Loucy (cell line): Measurements from ENCODE around the gene THSD7A.
A peak's percentile ranks its signal among the peaks of the same experiment; 100 is the strongest.

Experiments used
- H2AFZ ChIP-seq: fragments of 200-600 bp; sonication (generic); 2 replicates; pipeline ENCODE4 v1.6.0; 2016; ENCODE audit warnings: antibody characterized with exemption, mild to moderate bottlenecking, low read length, moderate library complexity
- H3F3A ChIP-seq: fragments of 200-600 bp; 2 replicates; pipeline ENCODE4 v1.6.0; 2016; ENCODE audit warnings: antibody characterized with exemption, low read depth, mild to moderate bottlenecking
- H3K27me3 ChIP-seq: fragments of 200-600 bp; sonication (generic); 2 replicates; pipeline ENCODE4 v1.6.1; 2014; ENCODE audit warnings: low read length, mild to moderate bottlenecking; ENCODE audit not compliant: insufficient read depth, poor library complexity, severe bottlenecking
- H3K36me3 ChIP-seq: fragments of 200-600 bp; sonication (generic); 2 replicates; pipeline ENCODE4 v1.6.1; 2016; ENCODE audit warnings: low read length; ENCODE audit not compliant: insufficient read depth
- H3K4me1 ChIP-seq: fragments of 200-600 bp; sonication (generic); 2 replicates; pipeline ENCODE4 v1.5.1; 2014; ENCODE audit warnings: low read length, mild to moderate bottlenecking; ENCODE audit not compliant: insufficient read depth, poor library complexity, severe bottlenecking
- H3K4me2 ChIP-seq: fragments of 200-600 bp; sonication (generic); 2 replicates; pipeline ENCODE4 v1.6.0; 2014; ENCODE audit warnings: antibody characterized with exemption, low read length, low read depth, mild to moderate bottlenecking; ENCODE audit not compliant: poor library complexity, severe bottlenecking
- H3K4me3 ChIP-seq: fragments of 200-600 bp; sonication (generic); 2 replicates; pipeline ENCODE4 v1.5.1; 2014; ENCODE audit warnings: low read length, mild to moderate bottlenecking, mixed read lengths; ENCODE audit not compliant: poor library complexity, severe bottlenecking
- H3K79me2 ChIP-seq: fragments of 200-600 bp; sonication (generic); 2 replicates; pipeline ENCODE4 v1.6.1; 2014; ENCODE audit warnings: low read length; ENCODE audit not compliant: insufficient read depth
- H3K9ac ChIP-seq: fragments of 200-600 bp; sonication (generic); 2 replicates; pipeline ENCODE4 v1.6.0; 2014; ENCODE audit warnings: mild to moderate bottlenecking, low read depth, low read length, moderate library complexity; ENCODE audit not compliant: poor library complexity, severe bottlenecking
- H3K9me2 ChIP-seq: fragments of 200-600 bp; sonication (generic); replicated peaks from 2 replicates; pipeline ENCODE4 v1.6.1; 2016; ENCODE audit warnings: low read depth, low read length, mixed read lengths
- H3K9me3 ChIP-seq: fragments of 200-600 bp; sonication (generic); 2 replicates; pipeline ENCODE4 v1.6.1; 2014; ENCODE audit warnings: mild to moderate bottlenecking, antibody characterized with exemption, low read length, low read depth; ENCODE audit not compliant: insufficient read depth
- H4K20me1 ChIP-seq: fragments of 200-600 bp; sonication (generic); 2 replicates; pipeline ENCODE4 v1.6.0; 2014; ENCODE audit warnings: antibody characterized with exemption, low read length, mild to moderate bottlenecking; ENCODE audit not compliant: insufficient read depth, poor library complexity, severe bottlenecking
- EZH2phosphoT487 ChIP-seq: fragments of 200-600 bp; IDR thresholded peaks from 2 replicates; pipeline ENCODE4 v1.6.1; 2018; ENCODE audit warnings: antibody characterized with exemption, mild to moderate bottlenecking, moderate library complexity, borderline replicate concordance
- TF ChIP-seq, protein P1 (sequence below): fragments of 200-600 bp; sonication (generic); conservative IDR thresholded peaks from 2 replicates; pipeline ENCODE4 v1.5.1; 2014; ENCODE audit warnings: mild to moderate bottlenecking, antibody characterized with exemption, low read length

The THSD7A gene

DNA sequence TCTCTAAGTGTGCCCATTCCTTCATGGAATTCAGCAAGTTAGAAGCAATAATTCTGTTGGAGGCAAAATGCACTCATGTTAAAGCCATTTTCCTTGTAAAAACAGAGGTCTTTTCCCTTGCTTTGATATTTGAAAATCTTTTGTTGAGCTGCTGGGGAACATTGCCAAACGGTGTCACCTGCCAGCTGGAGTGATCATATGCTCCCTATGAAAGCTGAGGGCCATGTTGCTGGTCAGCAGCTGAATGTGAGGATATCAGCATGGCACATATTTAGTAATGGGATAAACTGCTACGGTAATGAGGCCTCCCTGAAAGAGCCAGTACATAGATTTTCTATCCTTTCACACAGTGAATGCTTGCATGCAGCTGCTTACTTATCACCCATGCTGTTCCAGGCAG is 224.3 kb downstream of the THSD7A start:
- Histone ChIP-seq H3K4me1 (no peaks in the 10 kb centered on the region), H3K9me2 (no peaks in the 10 kb centered on the region), H3K79me2 (no peaks in the 10 kb centered on the region), H3K4me3 (no peak overlapping the region), H4K20me1 (no peaks in the 10 kb centered on the region), H2AFZ (no peak overlapping the region), H3K4me2 (no peak overlapping the region), H3K9me3 (no peaks in the 10 kb centered on the region), H3K27me3 (no peaks in the 10 kb centered on the region), H3F3A (no peaks in the 10 kb centered on the region), H3K9ac (no peak overlapping the region), H3K36me3 (no peaks in the 10 kb centered on the region)
- TF ChIP-seq, protein P1, sequence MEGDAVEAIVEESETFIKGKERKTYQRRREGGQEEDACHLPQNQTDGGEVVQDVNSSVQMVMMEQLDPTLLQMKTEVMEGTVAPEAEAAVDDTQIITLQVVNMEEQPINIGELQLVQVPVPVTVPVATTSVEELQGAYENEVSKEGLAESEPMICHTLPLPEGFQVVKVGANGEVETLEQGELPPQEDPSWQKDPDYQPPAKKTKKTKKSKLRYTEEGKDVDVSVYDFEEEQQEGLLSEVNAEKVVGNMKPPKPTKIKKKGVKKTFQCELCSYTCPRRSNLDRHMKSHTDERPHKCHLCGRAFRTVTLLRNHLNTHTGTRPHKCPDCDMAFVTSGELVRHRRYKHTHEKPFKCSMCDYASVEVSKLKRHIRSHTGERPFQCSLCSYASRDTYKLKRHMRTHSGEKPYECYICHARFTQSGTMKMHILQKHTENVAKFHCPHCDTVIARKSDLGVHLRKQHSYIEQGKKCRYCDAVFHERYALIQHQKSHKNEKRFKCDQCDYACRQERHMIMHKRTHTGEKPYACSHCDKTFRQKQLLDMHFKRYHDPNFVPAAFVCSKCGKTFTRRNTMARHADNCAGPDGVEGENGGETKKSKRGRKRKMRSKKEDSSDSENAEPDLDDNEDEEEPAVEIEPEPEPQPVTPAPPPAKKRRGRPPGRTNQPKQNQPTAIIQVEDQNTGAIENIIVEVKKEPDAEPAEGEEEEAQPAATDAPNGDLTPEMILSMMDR = no peak
- no peak for TF ChIP-seq EZH2phosphoT487

DNA sequence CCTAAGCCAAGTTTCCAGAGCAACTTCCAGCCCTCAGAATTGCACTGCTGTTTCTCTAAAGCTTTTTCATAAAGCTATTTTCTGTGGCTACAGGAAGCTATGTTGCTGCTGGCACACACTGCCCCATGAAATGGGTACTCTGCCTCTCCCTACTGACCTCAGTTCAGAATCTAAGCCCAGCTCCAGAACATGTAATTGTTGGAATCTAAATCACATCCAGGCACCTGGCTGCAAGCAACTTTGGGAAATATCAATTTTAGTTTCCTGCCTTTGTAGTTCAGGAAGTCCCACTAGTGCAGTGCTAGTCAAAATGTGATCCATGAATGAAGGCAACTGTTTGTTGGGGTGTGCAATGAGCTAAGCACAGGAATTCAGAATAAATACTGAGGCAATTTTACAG is 226.2 kb downstream of the THSD7A start:
- H3K4me3 ChIP-seq = no peak overlapping the region
- H3K9ac ChIP-seq = no peak overlapping the region
- H3K27me3 ChIP-seq = no peaks in the 10 kb centered on the region
- 0 out of 2 replicates have a peak overlapping the region, but pooled peaks have one; percentile 30 for H2AFZ ChIP-seq
- no peaks in the 10 kb centered on the region for H3F3A ChIP-seq
- H3K4me1 ChIP-seq = no peaks in the 10 kb centered on the region
- H3K4me2 ChIP-seq = no peak overlapping the region
- TF ChIP-seq, protein P1 = no peak
- no peak for TF ChIP-seq EZH2phosphoT487
- no peaks in the 10 kb centered on the region for H3K9me3 ChIP-seq
- peaks cover 4% of the 10 kb centered on the region; the same call in 1 of the 2 replicates for H3K9me2 ChIP-seq
- no peaks in the 10 kb centered on the region for H3K36me3 ChIP-seq
- no peaks in the 10 kb centered on the region for H3K79me2 ChIP-seq
- no peaks in the 10 kb centered on the region for H4K20me1 ChIP-seq

DNA sequence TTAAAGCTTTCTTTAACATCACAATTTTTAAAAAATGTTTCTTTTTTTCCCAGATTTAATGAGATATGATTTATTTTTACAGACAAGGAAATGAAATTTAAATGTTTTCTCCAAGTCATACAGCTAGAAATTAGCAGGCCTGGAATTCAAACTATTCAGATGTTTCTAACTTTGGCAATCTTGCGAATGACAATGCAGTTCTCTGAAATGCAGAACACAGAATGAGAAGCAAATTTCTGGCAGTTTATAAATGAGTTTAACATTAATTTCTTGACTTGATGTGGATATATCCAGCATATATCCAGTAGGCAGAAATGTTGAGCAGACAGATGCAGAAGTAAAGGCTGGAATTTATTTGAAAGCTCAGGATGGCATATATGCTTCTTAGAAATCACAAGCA is 227.5 kb downstream of the THSD7A start:
- no peak overlapping the region for H2AFZ ChIP-seq
- no peaks in the 10 kb centered on the region for H3F3A ChIP-seq
- H3K9me2 ChIP-seq = peaks cover 4% of the 10 kb centered on the region; the same call in 1 of the 2 replicates
- H3K9me3 ChIP-seq = no peaks in the 10 kb centered on the region
- H3K4me2 ChIP-seq = no peak overlapping the region
- H3K9ac ChIP-seq = no peak overlapping the region
- TF ChIP-seq, protein P1 = no peak
- no peak for TF ChIP-seq EZH2phosphoT487
- H3K36me3 ChIP-seq = no peaks in the 10 kb centered on the region
- H3K27me3 ChIP-seq = no peaks in the 10 kb centered on the region
- H4K20me1 ChIP-seq = no peaks in the 10 kb centered on the region
- no peaks in the 10 kb centered on the region for H3K79me2 ChIP-seq
- no peak overlapping the region for H3K4me3 ChIP-seq
- H3K4me1 ChIP-seq = no peaks in the 10 kb centered on the region
